ENCODE results near the gene COL4A4.

DNA sequence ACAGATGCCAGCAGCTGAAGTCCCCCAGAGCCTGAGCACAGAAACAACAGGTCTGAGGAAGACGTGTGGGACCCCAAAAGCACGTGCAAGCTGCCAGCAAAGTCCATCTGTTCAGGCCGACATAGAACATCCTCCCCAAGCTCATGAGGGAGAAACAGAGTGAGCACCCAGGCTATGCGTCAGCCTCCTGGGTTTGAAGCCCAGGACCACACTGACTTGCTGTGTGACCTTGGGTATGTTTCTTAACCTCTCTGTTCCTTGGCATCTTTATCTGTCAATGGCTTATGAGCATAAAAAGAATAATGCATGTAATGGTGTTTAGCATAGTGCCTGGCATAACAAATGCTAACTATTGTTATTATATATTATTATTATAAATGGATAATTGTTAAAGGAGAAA is 40.3 kb downstream of the COL4A4 start:
- TF ChIP-seq, protein P1, sequence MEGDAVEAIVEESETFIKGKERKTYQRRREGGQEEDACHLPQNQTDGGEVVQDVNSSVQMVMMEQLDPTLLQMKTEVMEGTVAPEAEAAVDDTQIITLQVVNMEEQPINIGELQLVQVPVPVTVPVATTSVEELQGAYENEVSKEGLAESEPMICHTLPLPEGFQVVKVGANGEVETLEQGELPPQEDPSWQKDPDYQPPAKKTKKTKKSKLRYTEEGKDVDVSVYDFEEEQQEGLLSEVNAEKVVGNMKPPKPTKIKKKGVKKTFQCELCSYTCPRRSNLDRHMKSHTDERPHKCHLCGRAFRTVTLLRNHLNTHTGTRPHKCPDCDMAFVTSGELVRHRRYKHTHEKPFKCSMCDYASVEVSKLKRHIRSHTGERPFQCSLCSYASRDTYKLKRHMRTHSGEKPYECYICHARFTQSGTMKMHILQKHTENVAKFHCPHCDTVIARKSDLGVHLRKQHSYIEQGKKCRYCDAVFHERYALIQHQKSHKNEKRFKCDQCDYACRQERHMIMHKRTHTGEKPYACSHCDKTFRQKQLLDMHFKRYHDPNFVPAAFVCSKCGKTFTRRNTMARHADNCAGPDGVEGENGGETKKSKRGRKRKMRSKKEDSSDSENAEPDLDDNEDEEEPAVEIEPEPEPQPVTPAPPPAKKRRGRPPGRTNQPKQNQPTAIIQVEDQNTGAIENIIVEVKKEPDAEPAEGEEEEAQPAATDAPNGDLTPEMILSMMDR (IDR thresholded peaks at IDR 0.05; ENCODE audit: poor library complexity), result no peak
- no peak for TF ChIP-seq EZH2 (IDR thresholded peaks at IDR 0.05; ENCODE audit: borderline replicate concordance)
- no peak for TF ChIP-seq EZH2phosphoT487 (IDR thresholded peaks at IDR 0.05; ENCODE audit: low read depth, severe bottlenecking, unreplicated experiment)
